HG02798 (cell line): ENCODE data around the gene LRRTM4.

Source experiments
- ATAC-seq: cut with Tn5 transposase; IDR thresholded peaks from one replicate; pipeline ENCODE4 v1.9.1; 2021; ENCODE audit warnings: mild to moderate bottlenecking; ENCODE audit not compliant: unreplicated experiment, poor library complexity

Gene LRRTM4

GRCh38 chr2:77013457-77013856, 508.7 kb downstream of the LRRTM4 start:
- no peak for ATAC-seq

- ATAC-seq, result no peak
Measured at GRCh38 chr2:77009307-77009706, 512.9 kb downstream of the LRRTM4 start.

GRCh38 chr2:77008853-77009252, 513.3 kb downstream of the LRRTM4 start:
- ATAC-seq, result no peak

GRCh38 chr2:77007686-77008085, 514.5 kb downstream of the LRRTM4 start:
- no peak for ATAC-seq

GRCh38 chr2:77005522-77005921, 516.7 kb downstream of the LRRTM4 start:
- ATAC-seq, result no peak

GRCh38 chr2:77001895-77002294, 520.3 kb downstream of the LRRTM4 start:
- no peak for ATAC-seq

- no peak for ATAC-seq
Measured at GRCh38 chr2:76998704-76999103, 523.5 kb downstream of the LRRTM4 start.

GRCh38 chr2:76998152-76998551, 524.0 kb downstream of the LRRTM4 start:
- ATAC-seq, result no peak

- ATAC-seq, result no peak
Measured at GRCh38 chr2:76997296-76997695, 524.9 kb downstream of the LRRTM4 start.

- ATAC-seq, result no peak
Measured at GRCh38 chr2:76985387-76986136, 536.6 kb downstream of the LRRTM4 start.

GRCh38 chr2:76984359-76984758, 537.8 kb downstream of the LRRTM4 start:
- no peak for ATAC-seq

GRCh38 chr2:76980067-76980787, 541.9 kb downstream of the LRRTM4 start:
- no peak for ATAC-seq

- ATAC-seq, result no peak
Measured at GRCh38 chr2:76977846-76978727, 544.1 kb downstream of the LRRTM4 start.

GRCh38 chr2:76975752-76976151, 546.4 kb downstream of the LRRTM4 start:
- no peak for ATAC-seq

GRCh38 chr2:76973610-76974009, 548.6 kb downstream of the LRRTM4 start:
- no peak for ATAC-seq

GRCh38 chr2:76965772-76966171, 556.4 kb downstream of the LRRTM4 start:
- no peak for ATAC-seq

GRCh38 chr2:76958749-76959148, 563.4 kb downstream of the LRRTM4 start:
- ATAC-seq, result no peak

- peak; percentile 83 for ATAC-seq
Measured at GRCh38 chr2:76953733-76954347, 568.3 kb downstream of the LRRTM4 start.

GRCh38 chr2:76946631-76947145, 575.5 kb downstream of the LRRTM4 start:
- no peak for ATAC-seq

GRCh38 chr2:76940559-76940958, 581.6 kb downstream of the LRRTM4 start:
- no peak for ATAC-seq
